Measurements from ENCODE around the gene SEMA5A.

The SEMA5A gene

DNA sequence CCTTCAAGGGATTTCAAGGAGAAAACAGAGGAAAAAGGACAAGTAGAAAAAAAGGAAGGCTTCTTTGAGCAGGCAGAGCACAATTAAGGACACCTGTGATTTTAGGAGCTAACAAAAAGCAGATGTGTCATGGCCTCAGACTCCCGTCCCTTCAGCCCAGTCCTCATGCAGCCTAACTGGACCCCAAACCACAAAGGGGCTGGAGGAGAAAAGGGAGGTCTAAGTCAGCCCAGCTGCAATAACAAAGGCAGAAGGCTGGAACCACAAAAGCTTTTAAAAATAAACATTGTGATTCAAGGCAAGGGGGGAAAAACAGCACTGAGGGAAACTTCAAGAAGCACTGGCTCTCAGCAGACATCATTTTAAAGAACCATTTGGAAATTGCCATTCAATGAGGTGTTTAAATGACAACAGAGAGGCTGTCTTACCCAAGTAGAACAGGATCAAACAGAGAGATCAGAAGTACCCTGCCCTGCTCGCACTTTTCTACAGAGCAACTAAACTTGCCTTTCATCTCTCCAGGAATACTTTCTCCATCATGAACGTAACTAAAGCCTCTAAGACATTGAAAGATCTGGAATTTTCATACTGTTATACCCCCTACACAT lies 89.3 kb downstream of the SEMA5A start:
- Histone ChIP-seq H2BK15ac (ENCODE audit: low read depth, poor library complexity, severe bottlenecking) (no peak overlapping the region), H3K4me1 (ENCODE audit: control insufficient read depth, insufficient read depth, low read depth, low read length) (peaks cover 12% of the 10 kb centered on the region), H4K8ac (ENCODE audit: low read length) (no peak overlapping the region), H3K36me3 (ENCODE audit: control insufficient read depth in 1 of 2, insufficient read depth in 2 of 2, low read depth in 1 of 2, low read length in 2 of 2) (no peaks in the 10 kb centered on the region), H2AK5ac (ENCODE audit: low read length, severe bottlenecking) (no peak overlapping the region), H3K4me3 (ENCODE audit: insufficient read depth in 1 of 2, low read depth in 1 of 2, low read length in 2 of 2) (no peak overlapping the region), H3K27me3 (ENCODE audit: control insufficient read depth in 1 of 2, insufficient read depth in 1 of 2, low read length in 2 of 2) (no peaks in the 10 kb centered on the region), H4K91ac (ENCODE audit: low read length) (no peak overlapping the region), H3K23ac (ENCODE audit: low read length in 2 of 2) (no peak overlapping the region), H3K4me2 (ENCODE audit: low read length, poor library complexity, severe bottlenecking) (peak overlapping the region; percentile 9), H3K9me3 (ENCODE audit: control insufficient read depth, low read length) (peaks cover 7% of the 10 kb centered on the region), H2AFZ (ENCODE audit: low read depth, low read length) (no peak overlapping the region), H2BK5ac (ENCODE audit: low read depth, low read length, poor library complexity, severe bottlenecking) (no peak overlapping the region), H3K27ac (ENCODE audit: low read length, poor library complexity, severe bottlenecking) (peak overlapping the region; percentile 88), H2BK12ac (ENCODE audit: low read length in 2 of 2) (no peak overlapping the region), H3K79me1 (replicated peaks; ENCODE audit: low read length, poor library complexity, severe bottlenecking) (peaks cover 28% of the 10 kb centered on the region), H3K4ac (ENCODE audit: low read depth in 1 of 2, low read length in 2 of 2) (peak overlapping the region in 1 of 2 experiments; percentile 41), H3K18ac (ENCODE audit: low read depth in 1 of 2, low read length in 2 of 2) (no peak overlapping the region), H2BK120ac (ENCODE audit: low read depth, low read length) (peak overlapping the region; percentile 56), H3K14ac (ENCODE audit: low read length in 2 of 2) (no peak overlapping the region), H3K9ac (ENCODE audit: low read length) (no peak overlapping the region)
- WGBS, result 40% methylated on average over 3 of the region's 3 CpGs
- peak; percentile 73 for DNase-seq

- peak overlapping the region; percentile 35 for H4K8ac ChIP-seq (ENCODE audit: low read length)
- peaks cover 12% of the 10 kb centered on the region for H3K4me1 ChIP-seq (ENCODE audit: control insufficient read depth, insufficient read depth, low read depth, low read length)
- peak overlapping the region in 1 of 2 experiments; percentile 45 for H3K4ac ChIP-seq (ENCODE audit: low read depth in 1 of 2, low read length in 2 of 2)
- H3K9ac ChIP-seq (ENCODE audit: low read length), result no peak overlapping the region
- H2BK5ac ChIP-seq (ENCODE audit: low read depth, low read length, poor library complexity, severe bottlenecking), result peak overlapping the region; percentile 57
- H2AK5ac ChIP-seq (ENCODE audit: low read length, severe bottlenecking), result peak overlapping the region; percentile 49
- H3K79me1 ChIP-seq (replicated peaks; ENCODE audit: low read length, poor library complexity, severe bottlenecking), result peaks cover 26% of the 10 kb centered on the region
- no peak overlapping the region for H3K14ac ChIP-seq (ENCODE audit: low read length in 2 of 2)
- no peaks in the 10 kb centered on the region for H3K27me3 ChIP-seq (ENCODE audit: control insufficient read depth in 1 of 2, insufficient read depth in 1 of 2, low read length in 2 of 2)
- 58% methylated on average over 3 of the region's 4 CpGs for WGBS
- peak overlapping the region; percentile 50 to 52 for H3K18ac ChIP-seq (ENCODE audit: low read depth in 1 of 2, low read length in 2 of 2)
- H4K91ac ChIP-seq (ENCODE audit: low read length), result peak overlapping the region; percentile 95
- H2BK12ac ChIP-seq (ENCODE audit: low read length in 2 of 2), result peak overlapping the region in 1 of 2 experiments; percentile 61
- no peak for DNase-seq
- no peak overlapping the region for H3K23ac ChIP-seq (ENCODE audit: low read length in 2 of 2)
- peaks cover 7% of the 10 kb centered on the region for H3K9me3 ChIP-seq (ENCODE audit: control insufficient read depth, low read length)
- H3K36me3 ChIP-seq (ENCODE audit: control insufficient read depth in 1 of 2, insufficient read depth in 2 of 2, low read depth in 1 of 2, low read length in 2 of 2), result no peaks in the 10 kb centered on the region
- H3K27ac ChIP-seq (ENCODE audit: low read length, poor library complexity, severe bottlenecking), result peak overlapping the region; percentile 88
- H2BK120ac ChIP-seq (ENCODE audit: low read depth, low read length), result peak overlapping the region; percentile 56
- H3K4me3 ChIP-seq (ENCODE audit: insufficient read depth in 1 of 2, low read depth in 1 of 2, low read length in 2 of 2), result no peak overlapping the region
- peak overlapping the region; percentile 29 for H3K4me2 ChIP-seq (ENCODE audit: low read length, poor library complexity, severe bottlenecking)
- no peak overlapping the region for H2BK15ac ChIP-seq (ENCODE audit: low read depth, poor library complexity, severe bottlenecking)
- no peak overlapping the region for H2AFZ ChIP-seq (ENCODE audit: low read depth, low read length)
Measured at GRCh38 chr5:9455826-9456434, 89.9 kb downstream of the SEMA5A start.

DNA sequence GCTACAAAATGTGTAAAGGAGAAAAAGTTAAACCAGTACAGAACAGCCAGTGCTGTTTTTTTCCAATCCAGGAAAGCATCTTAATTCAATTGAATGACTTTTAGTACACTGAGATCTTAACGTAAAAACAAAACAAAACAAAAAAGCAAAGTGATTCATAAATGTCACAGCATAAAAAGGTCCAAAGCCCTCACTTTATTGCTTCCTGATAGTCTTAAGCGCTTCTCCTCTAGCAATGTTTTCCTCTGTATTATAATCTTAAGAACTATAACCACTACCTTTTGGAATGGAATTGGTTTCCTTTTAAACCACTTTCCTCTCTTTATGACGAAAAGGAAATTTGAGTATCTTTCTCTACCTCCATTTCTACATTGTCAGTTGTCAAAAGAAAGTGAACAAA lies 91.4 kb downstream of the SEMA5A start:
- H2BK12ac ChIP-seq (ENCODE audit: low read length in 2 of 2), result no peak overlapping the region
- DNase-seq, result no peak
- no peak overlapping the region for H3K4ac ChIP-seq (ENCODE audit: low read depth in 1 of 2, low read length in 2 of 2)
- no peak overlapping the region for H4K91ac ChIP-seq (ENCODE audit: low read length)
- peaks cover 7% of the 10 kb centered on the region for H3K9me3 ChIP-seq (ENCODE audit: control insufficient read depth, low read length)
- H3K9ac ChIP-seq (ENCODE audit: low read length), result no peak overlapping the region
- no peak overlapping the region for H2AK5ac ChIP-seq (ENCODE audit: low read length, severe bottlenecking)
- no peaks in the 10 kb centered on the region for H3K27me3 ChIP-seq (ENCODE audit: control insufficient read depth in 1 of 2, insufficient read depth in 1 of 2, low read length in 2 of 2)
- no peak overlapping the region for H4K8ac ChIP-seq (ENCODE audit: low read length)
- H2BK5ac ChIP-seq (ENCODE audit: low read depth, low read length, poor library complexity, severe bottlenecking), result no peak overlapping the region
- H3K27ac ChIP-seq (ENCODE audit: low read length, poor library complexity, severe bottlenecking), result no peak overlapping the region
- no peak overlapping the region for H3K14ac ChIP-seq (ENCODE audit: low read length in 2 of 2)
- H3K79me1 ChIP-seq (replicated peaks; ENCODE audit: low read length, poor library complexity, severe bottlenecking), result peaks cover 34% of the 10 kb centered on the region
- no peak overlapping the region for H2BK120ac ChIP-seq (ENCODE audit: low read depth, low read length)
- H3K4me1 ChIP-seq (ENCODE audit: control insufficient read depth, insufficient read depth, low read depth, low read length), result peaks cover 12% of the 10 kb centered on the region
- H3K23ac ChIP-seq (ENCODE audit: low read length in 2 of 2), result no peak overlapping the region
- H3K18ac ChIP-seq (ENCODE audit: low read depth in 1 of 2, low read length in 2 of 2), result no peak overlapping the region
- no peak overlapping the region for H3K4me2 ChIP-seq (ENCODE audit: low read length, poor library complexity, severe bottlenecking)
- H3K36me3 ChIP-seq (ENCODE audit: control insufficient read depth in 1 of 2, insufficient read depth in 2 of 2, low read depth in 1 of 2, low read length in 2 of 2), result no peaks in the 10 kb centered on the region
- no peak overlapping the region for H2BK15ac ChIP-seq (ENCODE audit: low read depth, poor library complexity, severe bottlenecking)
- WGBS, result 65% methylated on average over 2 of the region's 3 CpGs
- no peak overlapping the region for H2AFZ ChIP-seq (ENCODE audit: low read depth, low read length)
- H3K4me3 ChIP-seq (ENCODE audit: insufficient read depth in 1 of 2, low read depth in 1 of 2, low read length in 2 of 2), result no peak overlapping the region

GRCh38 chr5:9454012-9454481 lies 91.8 kb downstream of the SEMA5A start:
- H2BK15ac ChIP-seq (ENCODE audit: low read depth, poor library complexity, severe bottlenecking), result no peak overlapping the region
- H2BK120ac ChIP-seq (ENCODE audit: low read depth, low read length), result no peak overlapping the region
- H3K4me1 ChIP-seq (ENCODE audit: control insufficient read depth, insufficient read depth, low read depth, low read length), result peaks cover 12% of the 10 kb centered on the region
- H2BK12ac ChIP-seq (ENCODE audit: low read length in 2 of 2), result no peak overlapping the region
- no peak overlapping the region for H3K4me2 ChIP-seq (ENCODE audit: low read length, poor library complexity, severe bottlenecking)
- H3K27me3 ChIP-seq (ENCODE audit: control insufficient read depth in 1 of 2, insufficient read depth in 1 of 2, low read length in 2 of 2), result no peaks in the 10 kb centered on the region
- H3K4ac ChIP-seq (ENCODE audit: low read depth in 1 of 2, low read length in 2 of 2), result peak overlapping the region in 1 of 2 experiments; percentile 24
- no peak overlapping the region for H2AFZ ChIP-seq (ENCODE audit: low read depth, low read length)
- H3K9me3 ChIP-seq (ENCODE audit: control insufficient read depth, low read length), result peaks cover 7% of the 10 kb centered on the region
- H3K18ac ChIP-seq (ENCODE audit: low read depth in 1 of 2, low read length in 2 of 2), result peak overlapping the region in 1 of 2 experiments; percentile 55
- H3K4me3 ChIP-seq (ENCODE audit: insufficient read depth in 1 of 2, low read depth in 1 of 2, low read length in 2 of 2), result no peak overlapping the region
- H3K27ac ChIP-seq (ENCODE audit: low read length, poor library complexity, severe bottlenecking), result no peak overlapping the region
- no peak overlapping the region for H3K9ac ChIP-seq (ENCODE audit: low read length)
- WGBS, result 10% methylated on average over 2 of the region's 4 CpGs
- no peak overlapping the region for H4K8ac ChIP-seq (ENCODE audit: low read length)
- no peak overlapping the region for H4K91ac ChIP-seq (ENCODE audit: low read length)
- peaks cover 31% of the 10 kb centered on the region for H3K79me1 ChIP-seq (replicated peaks; ENCODE audit: low read length, poor library complexity, severe bottlenecking)
- H3K23ac ChIP-seq (ENCODE audit: low read length in 2 of 2), result no peak overlapping the region
- peak; percentile 54 for DNase-seq
- H2BK5ac ChIP-seq (ENCODE audit: low read depth, low read length, poor library complexity, severe bottlenecking), result no peak overlapping the region
- H3K14ac ChIP-seq (ENCODE audit: low read length in 2 of 2), result peak overlapping the region in 1 of 2 experiments; percentile 74
- peak overlapping the region; percentile 83 for H2AK5ac ChIP-seq (ENCODE audit: low read length, severe bottlenecking)
- no peaks in the 10 kb centered on the region for H3K36me3 ChIP-seq (ENCODE audit: control insufficient read depth in 1 of 2, insufficient read depth in 2 of 2, low read depth in 1 of 2, low read length in 2 of 2)

Data from mesenchymal stem cell (in vitro differentiated cells and primary cell).